Right lobe of liver (tissue), 4 donors: ENCODE results near the gene PPP1R9A.

ENCODE experiments used
- POLR2A ChIP-seq: fragments of 450-650 bp; IDR thresholded peaks from one replicate; pipeline ENCODE4 v1.6.1; 2017; ENCODE audit warnings: antibody characterized with exemption, mild to moderate bottlenecking
- TF ChIP-seq, protein P1 (sequence below), 4 donors: fragments of 200-600 bp in 3 of 4; fragments of 450-650 bp in 1 of 4; IDR thresholded peaks; one replicate each; pipeline versions ENCODE4 v1.5.1 to v1.8.0; 2016 to 2022; ENCODE audit warnings: antibody characterized with exemption in 4 of 4, mild to moderate bottlenecking in 2 of 4
- donor health status: DM: no; HTN: no; CAD: no.
- donor health status: DM: no; HTN: no; CAD: no.
- donor health status: DM: no; HTN: yes; CAD: no.

DNA sequence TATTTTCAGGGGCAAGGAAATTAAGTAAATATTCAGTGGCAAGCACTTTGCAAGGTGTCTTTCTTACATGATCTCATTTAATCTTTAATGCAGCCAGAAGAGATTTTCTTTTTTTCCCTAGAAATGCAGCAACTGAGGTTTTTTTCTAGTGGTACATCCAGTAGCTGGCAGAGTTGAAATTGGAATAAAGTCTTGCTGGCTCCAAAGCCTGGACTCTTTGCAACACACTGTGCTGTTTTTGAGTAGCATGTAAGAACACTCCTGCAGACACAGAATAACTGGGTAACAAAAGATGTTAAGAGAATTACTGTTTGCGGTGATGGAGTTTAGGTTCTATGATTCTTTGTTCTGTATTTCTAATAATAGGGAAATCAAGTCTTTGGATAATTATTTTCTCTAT lies 293.3 kb downstream of the PPP1R9A start:
- TF ChIP-seq, protein P1, sequence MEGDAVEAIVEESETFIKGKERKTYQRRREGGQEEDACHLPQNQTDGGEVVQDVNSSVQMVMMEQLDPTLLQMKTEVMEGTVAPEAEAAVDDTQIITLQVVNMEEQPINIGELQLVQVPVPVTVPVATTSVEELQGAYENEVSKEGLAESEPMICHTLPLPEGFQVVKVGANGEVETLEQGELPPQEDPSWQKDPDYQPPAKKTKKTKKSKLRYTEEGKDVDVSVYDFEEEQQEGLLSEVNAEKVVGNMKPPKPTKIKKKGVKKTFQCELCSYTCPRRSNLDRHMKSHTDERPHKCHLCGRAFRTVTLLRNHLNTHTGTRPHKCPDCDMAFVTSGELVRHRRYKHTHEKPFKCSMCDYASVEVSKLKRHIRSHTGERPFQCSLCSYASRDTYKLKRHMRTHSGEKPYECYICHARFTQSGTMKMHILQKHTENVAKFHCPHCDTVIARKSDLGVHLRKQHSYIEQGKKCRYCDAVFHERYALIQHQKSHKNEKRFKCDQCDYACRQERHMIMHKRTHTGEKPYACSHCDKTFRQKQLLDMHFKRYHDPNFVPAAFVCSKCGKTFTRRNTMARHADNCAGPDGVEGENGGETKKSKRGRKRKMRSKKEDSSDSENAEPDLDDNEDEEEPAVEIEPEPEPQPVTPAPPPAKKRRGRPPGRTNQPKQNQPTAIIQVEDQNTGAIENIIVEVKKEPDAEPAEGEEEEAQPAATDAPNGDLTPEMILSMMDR (IDR thresholded peaks at IDR 0.05): no peak
- TF ChIP-seq POLR2A: no peak
